Astrocyte of the cerebellum (primary cell): ENCODE measurements around the gene QPCT.
"Not testable (repeated sequence)": the region's sequence is repeated elsewhere in the genome, so short reads cannot be mapped to it uniquely, and the experiment has no call there.

Experiments used
- DNase-seq: peaks from one replicate; pipeline ENCODE4 v3.0.0-alpha.2; 2011; ENCODE audit warnings: low read depth
- H3K4me3 ChIP-seq: 2 replicates; pipeline ENCODE4 v1.5.1; 2011; ENCODE audit warnings: mild to moderate bottlenecking, low read depth, low read length, moderate library complexity
- in situ Hi-C: cut with HindIII; loops from 2 replicates; pipeline ENCODE4 v1.10.0; 2017; ENCODE audit warnings: low sequenced_read_pairs
- TF ChIP-seq, protein P1 (sequence below): IDR thresholded peaks from 2 replicates; pipeline ENCODE4 v1.5.1; 2012; ENCODE audit warnings: low read length, low read depth, moderate library complexity, mild to moderate bottlenecking; ENCODE audit errors: missing control alignments

The QPCT gene

GRCh38 chr2:37402636-37403035 is 58.2 kb downstream of the QPCT start:
- no peak overlapping the region for H3K4me3 ChIP-seq
- in situ Hi-C loops: no loop called here
- TF ChIP-seq, protein P1, sequence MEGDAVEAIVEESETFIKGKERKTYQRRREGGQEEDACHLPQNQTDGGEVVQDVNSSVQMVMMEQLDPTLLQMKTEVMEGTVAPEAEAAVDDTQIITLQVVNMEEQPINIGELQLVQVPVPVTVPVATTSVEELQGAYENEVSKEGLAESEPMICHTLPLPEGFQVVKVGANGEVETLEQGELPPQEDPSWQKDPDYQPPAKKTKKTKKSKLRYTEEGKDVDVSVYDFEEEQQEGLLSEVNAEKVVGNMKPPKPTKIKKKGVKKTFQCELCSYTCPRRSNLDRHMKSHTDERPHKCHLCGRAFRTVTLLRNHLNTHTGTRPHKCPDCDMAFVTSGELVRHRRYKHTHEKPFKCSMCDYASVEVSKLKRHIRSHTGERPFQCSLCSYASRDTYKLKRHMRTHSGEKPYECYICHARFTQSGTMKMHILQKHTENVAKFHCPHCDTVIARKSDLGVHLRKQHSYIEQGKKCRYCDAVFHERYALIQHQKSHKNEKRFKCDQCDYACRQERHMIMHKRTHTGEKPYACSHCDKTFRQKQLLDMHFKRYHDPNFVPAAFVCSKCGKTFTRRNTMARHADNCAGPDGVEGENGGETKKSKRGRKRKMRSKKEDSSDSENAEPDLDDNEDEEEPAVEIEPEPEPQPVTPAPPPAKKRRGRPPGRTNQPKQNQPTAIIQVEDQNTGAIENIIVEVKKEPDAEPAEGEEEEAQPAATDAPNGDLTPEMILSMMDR: no peak
- DNase-seq: no peak

DNA sequence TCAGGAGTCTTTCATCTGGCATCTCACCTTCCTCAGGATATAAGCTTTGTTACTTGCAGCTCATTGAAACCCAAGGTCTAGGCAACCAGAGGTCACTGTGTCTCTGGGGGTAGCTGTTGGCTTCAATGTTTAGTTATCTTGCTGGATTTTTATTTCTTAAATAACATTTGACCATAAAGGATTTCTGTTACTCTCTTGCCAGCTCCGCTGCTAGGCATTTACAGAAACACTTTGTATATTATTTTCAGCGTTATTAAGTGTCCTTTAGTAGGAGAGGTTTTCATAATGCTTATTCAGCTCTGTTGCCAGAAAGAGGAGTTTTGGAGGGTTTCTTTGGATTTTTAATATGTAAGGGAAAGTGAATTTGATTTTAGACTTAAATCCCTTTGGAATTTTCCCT is 61.4 kb downstream of the QPCT start:
- H3K4me3 ChIP-seq: no peak overlapping the region
- TF ChIP-seq, protein P1: no peak
- in situ Hi-C loops: loop anchor here (5.0 kb wide), 1 partner anchor 467 kb away; no protein-coding TSS in a partner anchor
- DNase-seq: no peak

GRCh38 chr2:37412231-37412630 is 67.8 kb downstream of the QPCT start:
- in situ Hi-C loops: no loop called here
- TF ChIP-seq, protein P1: no peak
- no peak overlapping the region for H3K4me3 ChIP-seq
- DNase-seq: no peak

DNA sequence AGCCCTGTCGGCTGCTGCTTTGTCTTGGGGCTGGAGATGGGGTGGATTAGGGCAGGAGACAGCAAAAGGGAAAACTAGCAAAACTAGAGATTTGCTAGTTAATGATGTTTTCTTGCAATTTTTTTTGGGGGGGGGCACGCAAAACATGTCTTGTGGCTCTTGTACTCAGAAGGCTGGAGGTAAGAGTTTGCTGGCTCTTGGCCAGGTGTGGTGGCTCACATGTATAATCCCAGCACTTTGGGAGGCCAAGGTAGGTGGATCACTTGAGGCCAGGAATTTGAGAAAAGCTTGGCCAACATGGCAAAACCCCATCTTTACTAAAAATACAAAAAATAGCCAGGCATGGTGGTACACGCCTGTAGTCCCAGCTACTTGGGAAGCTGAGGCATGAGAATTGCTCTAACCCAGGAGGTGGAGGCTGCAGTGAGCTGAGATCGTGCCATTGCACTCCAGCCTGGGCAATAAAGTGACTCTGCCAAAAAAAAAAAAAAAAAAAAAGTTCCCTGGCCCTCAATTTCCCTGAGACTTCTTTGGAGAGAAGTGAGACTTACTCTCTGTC is 69.6 kb downstream of the QPCT start:
- DNase-seq, H3K4me3 ChIP-seq, in situ Hi-C loops: not testable (repeated sequence)

- TF ChIP-seq, protein P1: peak; percentile 79
- DNase-seq: peak; percentile 69
- no peak overlapping the region for H3K4me3 ChIP-seq
- in situ Hi-C loops: no loop called here
Measured at GRCh38 chr2:37414470-37414949, 70.1 kb downstream of the QPCT start.

- DNase-seq: peak; percentile 20
- in situ Hi-C loops: no loop called here
- TF ChIP-seq, protein P1: peak; percentile 31
- no peak overlapping the region for H3K4me3 ChIP-seq
Measured at GRCh38 chr2:37415128-37415820, 70.8 kb downstream of the QPCT start.

DNA sequence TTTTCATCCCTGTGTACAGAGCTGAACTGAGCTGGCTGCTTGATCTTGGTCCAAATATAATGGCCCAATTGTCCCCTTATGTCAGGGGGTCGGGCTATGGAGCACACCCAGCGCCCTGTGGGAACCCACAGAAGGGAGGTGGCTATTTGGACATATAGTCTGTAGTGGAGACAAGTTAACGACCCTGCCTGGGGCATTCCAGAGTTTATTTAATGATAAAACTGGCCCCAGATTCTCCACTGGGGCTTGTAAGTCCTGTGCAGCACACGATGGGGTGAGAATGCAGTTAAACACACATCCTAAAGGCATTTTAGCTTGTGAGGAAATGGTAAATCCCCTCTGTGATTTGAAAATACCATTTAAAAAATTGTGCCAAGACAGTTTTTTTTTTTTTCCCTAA is 72.9 kb downstream of the QPCT start:
- no peak overlapping the region for H3K4me3 ChIP-seq
- in situ Hi-C loops: no loop called here
- TF ChIP-seq, protein P1: no peak
- DNase-seq: no peak
